Measurements from ENCODE around the gene NECAB2. TPM values are rescaled to one million over a fixed set of nuclear protein-coding genes. Genes with fewer than 3 reads are reported as not detected.

The NECAB2 gene
- total RNA-seq, 1 donor from 2014 or later: 0.40 TPM

DNA sequence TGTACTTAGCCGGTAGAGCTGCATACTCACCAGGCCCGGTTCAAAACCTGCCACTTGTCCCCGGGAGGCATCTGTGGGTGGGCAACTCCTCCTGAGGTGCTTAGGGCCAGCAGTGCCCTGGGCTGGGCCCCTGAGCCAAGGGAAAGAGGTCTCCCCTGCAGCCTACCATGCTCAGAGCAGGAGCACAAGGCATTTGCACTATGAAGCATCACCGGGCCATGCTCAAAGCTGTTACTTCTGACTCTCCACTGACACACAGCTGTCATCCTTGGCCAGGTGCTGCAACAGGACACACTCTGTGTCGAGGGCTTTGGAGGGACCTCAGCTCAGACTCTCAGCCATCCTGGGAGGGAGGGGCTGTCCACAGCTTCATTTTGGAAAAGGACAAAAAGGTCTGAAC lies 37.3 kb downstream of the NECAB2 start:
- Mint-ChIP-seq H3K27me3 (ENCODE audit: low read depth) (peaks cover 22% of the 10 kb centered on the region), H3K4me1 (ENCODE audit: low read depth) (no peaks in the 10 kb centered on the region), H3K27ac (ENCODE audit: unreplicated experiment) (no peak overlapping the region), H3K9me3 (ENCODE audit: low read depth) (peaks cover 3% of the 10 kb centered on the region), H3K36me3 (ENCODE audit: low read depth) (no peaks in the 10 kb centered on the region), H3K4me3 (ENCODE audit: unreplicated experiment) (no peak overlapping the region)
- TF ChIP-seq, protein P1, sequence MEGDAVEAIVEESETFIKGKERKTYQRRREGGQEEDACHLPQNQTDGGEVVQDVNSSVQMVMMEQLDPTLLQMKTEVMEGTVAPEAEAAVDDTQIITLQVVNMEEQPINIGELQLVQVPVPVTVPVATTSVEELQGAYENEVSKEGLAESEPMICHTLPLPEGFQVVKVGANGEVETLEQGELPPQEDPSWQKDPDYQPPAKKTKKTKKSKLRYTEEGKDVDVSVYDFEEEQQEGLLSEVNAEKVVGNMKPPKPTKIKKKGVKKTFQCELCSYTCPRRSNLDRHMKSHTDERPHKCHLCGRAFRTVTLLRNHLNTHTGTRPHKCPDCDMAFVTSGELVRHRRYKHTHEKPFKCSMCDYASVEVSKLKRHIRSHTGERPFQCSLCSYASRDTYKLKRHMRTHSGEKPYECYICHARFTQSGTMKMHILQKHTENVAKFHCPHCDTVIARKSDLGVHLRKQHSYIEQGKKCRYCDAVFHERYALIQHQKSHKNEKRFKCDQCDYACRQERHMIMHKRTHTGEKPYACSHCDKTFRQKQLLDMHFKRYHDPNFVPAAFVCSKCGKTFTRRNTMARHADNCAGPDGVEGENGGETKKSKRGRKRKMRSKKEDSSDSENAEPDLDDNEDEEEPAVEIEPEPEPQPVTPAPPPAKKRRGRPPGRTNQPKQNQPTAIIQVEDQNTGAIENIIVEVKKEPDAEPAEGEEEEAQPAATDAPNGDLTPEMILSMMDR (IDR thresholded peaks at IDR 0.05): no peak
- no peak for DNase-seq (ENCODE audit: low spot score)

DNA sequence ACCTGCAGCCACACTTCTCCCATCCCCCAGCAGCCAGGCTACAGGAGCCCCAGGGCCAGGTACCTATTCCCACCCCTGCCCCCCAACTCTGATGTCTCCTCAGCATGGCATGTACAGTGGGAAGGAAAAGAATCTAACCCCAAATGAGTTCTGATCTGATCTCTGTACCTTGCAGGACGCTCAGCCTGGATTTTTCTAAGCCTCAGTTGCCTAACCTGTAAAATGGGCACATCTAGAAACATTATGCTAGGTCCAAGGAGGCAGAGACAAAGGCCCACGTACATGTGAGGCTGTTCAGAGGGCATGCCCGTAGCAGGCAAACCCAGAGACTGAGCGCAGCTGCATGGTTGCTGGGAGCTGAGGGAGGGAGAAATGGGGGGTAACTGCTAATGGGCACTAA lies 39.5 kb downstream of the NECAB2 start:
- Mint-ChIP-seq H3K4me1 (ENCODE audit: low read depth) (no peaks in the 10 kb centered on the region), H3K27me3 (ENCODE audit: low read depth) (peaks cover 26% of the 10 kb centered on the region)

DNA sequence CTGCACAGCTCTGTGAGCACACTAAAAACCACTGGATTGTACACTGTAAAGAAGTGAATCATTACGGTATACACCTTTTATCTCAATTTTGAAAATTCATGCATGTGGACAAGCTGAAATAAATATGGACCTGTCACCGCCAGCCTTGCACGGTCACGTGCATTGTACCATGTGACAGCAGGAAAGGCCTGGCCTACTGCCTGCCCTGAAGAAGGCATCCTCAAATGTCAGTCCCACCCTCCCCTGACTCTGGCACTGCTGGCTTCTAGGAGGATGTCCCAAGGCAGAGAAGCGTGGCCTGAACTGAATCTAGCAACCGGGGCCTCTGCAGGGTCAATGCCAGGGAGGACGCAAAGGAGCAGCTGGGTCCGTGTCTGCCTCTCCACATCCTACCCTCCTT lies 39.9 kb downstream of the NECAB2 start:
- no peak for DNase-seq (ENCODE audit: low spot score)
- Mint-ChIP-seq H3K27me3 (ENCODE audit: low read depth) (peaks cover 26% of the 10 kb centered on the region), H3K4me1 (ENCODE audit: low read depth) (no peaks in the 10 kb centered on the region), H3K27ac (ENCODE audit: unreplicated experiment) (no peak overlapping the region), H3K4me3 (ENCODE audit: unreplicated experiment) (no peak overlapping the region), H3K36me3 (ENCODE audit: low read depth) (no peaks in the 10 kb centered on the region), H3K9me3 (ENCODE audit: low read depth) (peaks cover 3% of the 10 kb centered on the region)
- TF ChIP-seq, protein P1 (IDR thresholded peaks at IDR 0.05): no peak

More for the DNA sequence above, 39.5 kb downstream of the NECAB2 start:
- TF ChIP-seq, protein P1 (IDR thresholded peaks at IDR 0.05): no peak
- DNase-seq (ENCODE audit: low spot score): no peak
- Mint-ChIP-seq H3K27ac (ENCODE audit: unreplicated experiment) (no peak overlapping the region), H3K4me3 (ENCODE audit: unreplicated experiment) (no peak overlapping the region), H3K9me3 (ENCODE audit: low read depth) (peaks cover 3% of the 10 kb centered on the region), H3K36me3 (ENCODE audit: low read depth) (no peaks in the 10 kb centered on the region)

DNA sequence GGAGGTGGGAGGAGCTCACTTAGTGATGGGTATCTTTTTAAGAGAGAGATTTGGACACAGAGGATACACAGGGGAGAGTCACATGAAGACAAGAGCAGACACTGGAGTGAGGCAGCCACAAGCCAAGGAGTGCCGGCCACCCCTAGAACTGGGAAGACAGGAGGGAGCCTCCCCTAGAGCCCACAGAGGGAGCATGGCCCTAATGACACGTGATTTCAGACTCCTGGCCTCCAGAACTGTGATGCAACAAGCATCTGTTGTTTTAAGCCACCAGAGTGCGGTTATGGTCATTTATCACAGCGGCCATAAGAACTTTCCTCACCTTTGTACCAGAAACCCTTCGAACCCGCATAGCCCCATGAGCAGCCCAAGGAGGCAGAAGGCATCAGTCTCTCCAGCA lies 41.2 kb downstream of the NECAB2 start:
- no peak for DNase-seq (ENCODE audit: low spot score)
- peaks cover 24% of the 10 kb centered on the region for H3K27me3 Mint-ChIP-seq (ENCODE audit: low read depth)
- H3K9me3 Mint-ChIP-seq (ENCODE audit: low read depth): peaks cover 3% of the 10 kb centered on the region
- no peak overlapping the region for H3K27ac Mint-ChIP-seq (ENCODE audit: unreplicated experiment)
- no peaks in the 10 kb centered on the region for H3K4me1 Mint-ChIP-seq (ENCODE audit: low read depth)
- no peaks in the 10 kb centered on the region for H3K36me3 Mint-ChIP-seq (ENCODE audit: low read depth)
- no peak overlapping the region for H3K4me3 Mint-ChIP-seq (ENCODE audit: unreplicated experiment)
- TF ChIP-seq, protein P1 (IDR thresholded peaks at IDR 0.05): no peak

DNA sequence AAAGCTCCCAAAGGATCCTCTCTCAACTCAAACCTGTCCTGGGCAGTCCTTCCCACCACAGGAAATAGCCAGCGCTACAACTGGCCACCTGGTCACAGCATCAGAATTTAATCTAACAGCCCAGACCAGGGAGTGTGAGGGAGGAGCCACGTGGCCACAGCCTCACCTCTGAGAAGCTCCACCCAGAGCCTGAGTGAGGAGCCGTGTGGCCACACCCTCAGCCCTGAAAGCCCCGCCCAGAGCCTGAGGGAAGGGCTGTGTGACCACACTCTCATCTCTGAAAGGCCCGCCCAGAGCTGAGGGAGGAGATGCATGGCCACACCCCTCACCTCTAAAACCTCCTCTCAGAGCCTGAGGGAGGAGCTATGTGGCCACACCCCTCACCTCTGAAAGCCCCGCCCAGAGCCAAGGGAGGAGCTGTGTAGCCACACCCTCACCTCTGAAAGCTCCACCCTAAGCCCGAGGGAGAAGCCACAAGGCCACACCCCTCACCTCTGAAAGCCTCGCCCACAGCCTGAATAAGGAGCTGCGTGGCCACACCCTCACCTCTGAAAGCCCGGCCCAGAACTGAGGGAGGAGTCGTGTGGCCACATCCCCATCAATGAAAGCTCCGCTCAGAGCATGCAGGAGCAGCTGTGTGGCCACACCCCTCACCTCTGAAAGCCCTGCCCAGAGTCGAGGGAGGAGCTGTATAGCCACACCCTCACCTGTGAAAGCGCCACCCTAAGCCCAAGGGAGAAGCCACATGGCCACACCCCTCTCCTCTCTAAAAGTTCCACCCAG lies 45.9 kb downstream of the NECAB2 start:
- H3K27me3 Mint-ChIP-seq (ENCODE audit: low read depth): peaks cover 6% of the 10 kb centered on the region
- H3K9me3 Mint-ChIP-seq (ENCODE audit: low read depth): peaks cover 9% of the 10 kb centered on the region

More for the DNA sequence above, 45.9 kb downstream of the NECAB2 start:
- H3K4me1 Mint-ChIP-seq (ENCODE audit: low read depth): no peaks in the 10 kb centered on the region
- H3K36me3 Mint-ChIP-seq (ENCODE audit: low read depth): peaks cover 2% of the 10 kb centered on the region
- TF ChIP-seq, protein P1 (IDR thresholded peaks at IDR 0.05): no peak
- no peak overlapping the region for H3K27ac Mint-ChIP-seq (ENCODE audit: unreplicated experiment)
- no peak for DNase-seq (ENCODE audit: low spot score)
- no peak overlapping the region for H3K4me3 Mint-ChIP-seq (ENCODE audit: unreplicated experiment)

Measured in chondrocyte (in vitro differentiated cells).